Stimulated activated naive CD8-positive, alpha-beta T cell treated with anti-CD3 and anti-CD28 coated beads, Interleukin-15, Interleukin-2, amounts not matched to agents 100 ng/mL and 50 ng/mL, for 24 hours (primary cell): ENCODE measurements around the gene POU2F3.

ENCODE experiments used
- H3K27ac Mint-ChIP-seq: one replicate; pipeline ENCODE4 v1.8.0; 2021; ENCODE audit warnings: mild to moderate bottlenecking, mixed read lengths
- H3K27me3 Mint-ChIP-seq: one replicate; pipeline ENCODE4 v1.8.0; 2021; ENCODE audit warnings: mixed read lengths
- H3K36me3 Mint-ChIP-seq: one replicate; pipeline ENCODE4 v1.8.0; 2021; ENCODE audit warnings: low read depth, mixed read lengths
- H3K4me1 Mint-ChIP-seq: one replicate; pipeline ENCODE4 v1.8.0; 2021; ENCODE audit warnings: low read depth, mixed read lengths
- H3K4me3 Mint-ChIP-seq: one replicate; pipeline ENCODE4 v1.8.0; 2021; ENCODE audit warnings: mild to moderate bottlenecking, mixed read lengths
- H3K9me3 Mint-ChIP-seq: one replicate; pipeline ENCODE4 v1.8.0; 2021; ENCODE audit warnings: mixed read lengths

The POU2F3 gene

GRCh38 chr11:120293038-120293800 is 53.3 kb downstream of the POU2F3 start:
- H3K36me3 Mint-ChIP-seq: no peaks in the 10 kb centered on the region
- H3K4me1 Mint-ChIP-seq: no peaks in the 10 kb centered on the region
- H3K9me3 Mint-ChIP-seq: no peaks in the 10 kb centered on the region
- H3K27ac Mint-ChIP-seq: no peak overlapping the region
- H3K4me3 Mint-ChIP-seq: no peak overlapping the region
- peaks cover 70% of the 10 kb centered on the region for H3K27me3 Mint-ChIP-seq

GRCh38 chr11:120294096-120294495 is 54.2 kb downstream of the POU2F3 start:
- Mint-ChIP-seq H3K27me3 (peaks cover 66% of the 10 kb centered on the region), H3K4me1 (no peaks in the 10 kb centered on the region), H3K4me3 (no peak overlapping the region), H3K36me3 (no peaks in the 10 kb centered on the region), H3K9me3 (no peaks in the 10 kb centered on the region), H3K27ac (no peak overlapping the region)

GRCh38 chr11:120295099-120295498 is 55.2 kb downstream of the POU2F3 start:
- Mint-ChIP-seq H3K4me3 (no peak overlapping the region), H3K4me1 (no peaks in the 10 kb centered on the region), H3K27ac (no peak overlapping the region), H3K27me3 (peaks cover 61% of the 10 kb centered on the region), H3K36me3 (no peaks in the 10 kb centered on the region), H3K9me3 (no peaks in the 10 kb centered on the region)

DNA sequence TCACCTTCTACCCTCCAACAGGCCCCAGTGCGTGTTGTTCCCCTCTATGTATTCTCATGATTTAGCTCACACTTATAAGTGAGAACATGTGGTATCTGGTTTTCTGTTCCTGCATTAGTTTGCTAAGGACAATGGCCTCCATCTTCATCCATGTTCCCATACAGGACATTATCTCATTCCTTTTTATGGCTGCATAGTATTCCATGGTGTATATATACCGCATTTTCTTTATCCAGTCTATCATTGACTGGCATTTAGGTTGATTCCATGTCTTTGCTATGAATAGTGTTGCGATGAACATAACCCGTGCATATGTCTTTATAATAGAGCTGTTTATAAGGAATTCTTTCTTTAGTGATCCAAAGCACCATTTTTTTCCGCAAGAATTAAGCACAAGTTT is 56.6 kb downstream of the POU2F3 start:
- Mint-ChIP-seq H3K36me3 (no peaks in the 10 kb centered on the region), H3K4me3 (no peak overlapping the region), H3K27me3 (peaks cover 59% of the 10 kb centered on the region), H3K4me1 (no peaks in the 10 kb centered on the region), H3K27ac (no peak overlapping the region), H3K9me3 (no peaks in the 10 kb centered on the region)

DNA sequence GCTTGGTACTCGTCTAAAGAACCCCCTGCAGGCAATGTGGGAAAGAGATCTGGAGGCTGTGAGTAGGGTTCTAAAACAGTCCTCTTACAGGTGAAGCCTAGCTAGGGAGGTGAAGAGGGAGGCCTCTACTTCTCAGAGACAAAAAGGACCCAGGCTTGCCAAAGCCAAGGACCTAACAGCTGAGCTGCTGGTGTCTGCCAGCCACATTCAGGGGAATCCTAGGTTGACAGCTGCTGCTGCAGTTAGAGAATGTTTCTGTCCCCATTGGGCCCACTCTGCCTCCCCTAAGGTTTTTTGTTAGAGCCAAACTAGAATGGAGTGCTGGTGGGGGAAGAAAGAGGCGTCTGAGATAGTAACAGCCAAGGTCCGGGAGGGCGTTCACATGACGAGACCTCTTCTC is 58.5 kb downstream of the POU2F3 start:
- H3K4me3 Mint-ChIP-seq: no peak overlapping the region
- no peaks in the 10 kb centered on the region for H3K9me3 Mint-ChIP-seq
- no peaks in the 10 kb centered on the region for H3K36me3 Mint-ChIP-seq
- no peaks in the 10 kb centered on the region for H3K4me1 Mint-ChIP-seq
- no peak overlapping the region for H3K27ac Mint-ChIP-seq
- peaks cover 52% of the 10 kb centered on the region for H3K27me3 Mint-ChIP-seq

- no peak overlapping the region for H3K4me3 Mint-ChIP-seq
- H3K27ac Mint-ChIP-seq: no peak overlapping the region
- H3K27me3 Mint-ChIP-seq: peaks cover 32% of the 10 kb centered on the region
- H3K36me3 Mint-ChIP-seq: no peaks in the 10 kb centered on the region
- H3K9me3 Mint-ChIP-seq: no peaks in the 10 kb centered on the region
- H3K4me1 Mint-ChIP-seq: no peaks in the 10 kb centered on the region
Measured at GRCh38 chr11:120302001-120302805, 62.3 kb downstream of the POU2F3 start.

DNA sequence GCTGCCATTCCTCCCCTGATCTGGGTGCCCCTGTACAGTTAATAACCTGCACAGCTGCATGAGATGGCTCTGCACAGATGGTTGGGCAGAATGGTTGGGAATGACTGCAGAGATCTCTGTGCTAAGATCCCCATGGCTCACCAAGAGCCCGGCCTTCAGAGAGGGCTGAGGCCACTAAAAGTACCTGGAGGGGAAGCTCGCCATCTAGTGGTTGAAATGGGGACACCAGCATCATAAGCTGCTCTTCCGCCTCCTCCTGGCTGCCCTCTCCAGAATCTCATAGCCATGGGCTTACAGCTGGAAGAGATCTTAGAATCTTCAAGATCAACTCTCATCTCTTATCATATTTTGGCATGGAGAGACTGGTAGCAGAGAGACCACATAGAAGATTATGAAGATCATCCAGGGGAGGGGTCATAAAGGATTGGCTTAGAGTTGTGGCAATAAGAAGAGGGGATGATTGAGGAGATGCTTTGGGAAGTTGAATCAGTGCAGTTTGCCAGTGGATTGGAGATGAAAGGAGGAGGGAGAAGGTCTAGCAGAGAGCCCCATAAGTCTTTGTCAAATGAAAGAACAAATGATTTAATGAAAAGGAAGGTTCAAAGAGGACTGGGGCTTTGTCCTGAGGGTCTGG is 63.2 kb downstream of the POU2F3 start:
- peaks cover 25% of the 10 kb centered on the region for H3K27me3 Mint-ChIP-seq
- no peaks in the 10 kb centered on the region for H3K36me3 Mint-ChIP-seq
- H3K4me1 Mint-ChIP-seq: no peaks in the 10 kb centered on the region
- no peak overlapping the region for H3K4me3 Mint-ChIP-seq
- H3K27ac Mint-ChIP-seq: no peak overlapping the region
- no peaks in the 10 kb centered on the region for H3K9me3 Mint-ChIP-seq

DNA sequence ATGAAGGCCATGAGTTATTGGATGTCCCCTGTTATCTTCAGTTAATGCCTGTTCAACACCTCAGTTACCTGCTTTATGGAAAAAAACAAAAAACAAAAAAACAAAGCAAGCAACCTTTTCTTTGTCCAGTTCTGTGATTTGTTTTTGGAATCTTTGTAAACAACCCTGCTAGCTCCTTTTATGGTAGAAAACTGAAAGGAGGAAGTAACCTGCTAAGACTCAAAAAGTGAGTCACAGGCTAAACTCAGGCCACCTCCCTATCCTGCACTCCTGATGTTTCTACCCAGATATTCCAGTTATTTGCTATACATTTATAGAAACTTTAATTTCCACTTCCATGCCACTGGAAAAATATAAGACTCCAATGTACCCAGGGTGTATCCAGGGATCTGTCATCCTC is 64.6 kb downstream of the POU2F3 start:
- Mint-ChIP-seq H3K4me3 (no peak overlapping the region), H3K27ac (no peak overlapping the region), H3K27me3 (peaks cover 20% of the 10 kb centered on the region), H3K36me3 (no peaks in the 10 kb centered on the region), H3K4me1 (no peaks in the 10 kb centered on the region), H3K9me3 (no peaks in the 10 kb centered on the region)

DNA sequence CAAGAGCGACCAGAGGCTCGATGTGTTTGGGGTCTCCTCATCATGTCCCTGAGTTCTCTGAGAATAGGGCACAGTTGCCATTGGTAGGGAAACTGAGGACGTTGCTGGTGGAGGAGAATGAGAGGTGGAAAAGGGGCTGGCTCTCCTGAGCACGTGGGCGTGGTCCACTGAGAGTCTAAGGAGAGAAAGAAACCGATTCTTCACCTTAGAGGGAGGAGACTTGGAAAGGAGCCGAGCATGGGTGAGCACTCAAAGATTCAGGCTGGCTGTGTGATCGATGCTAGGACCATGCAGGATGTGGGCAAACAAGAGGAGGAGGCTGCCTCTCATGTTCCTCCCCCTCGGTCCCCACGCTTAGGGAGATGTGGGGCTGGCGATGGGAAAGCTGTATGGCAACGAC is 65.3 kb downstream of the POU2F3 start:
- peaks cover 16% of the 10 kb centered on the region for H3K27me3 Mint-ChIP-seq

DNA sequence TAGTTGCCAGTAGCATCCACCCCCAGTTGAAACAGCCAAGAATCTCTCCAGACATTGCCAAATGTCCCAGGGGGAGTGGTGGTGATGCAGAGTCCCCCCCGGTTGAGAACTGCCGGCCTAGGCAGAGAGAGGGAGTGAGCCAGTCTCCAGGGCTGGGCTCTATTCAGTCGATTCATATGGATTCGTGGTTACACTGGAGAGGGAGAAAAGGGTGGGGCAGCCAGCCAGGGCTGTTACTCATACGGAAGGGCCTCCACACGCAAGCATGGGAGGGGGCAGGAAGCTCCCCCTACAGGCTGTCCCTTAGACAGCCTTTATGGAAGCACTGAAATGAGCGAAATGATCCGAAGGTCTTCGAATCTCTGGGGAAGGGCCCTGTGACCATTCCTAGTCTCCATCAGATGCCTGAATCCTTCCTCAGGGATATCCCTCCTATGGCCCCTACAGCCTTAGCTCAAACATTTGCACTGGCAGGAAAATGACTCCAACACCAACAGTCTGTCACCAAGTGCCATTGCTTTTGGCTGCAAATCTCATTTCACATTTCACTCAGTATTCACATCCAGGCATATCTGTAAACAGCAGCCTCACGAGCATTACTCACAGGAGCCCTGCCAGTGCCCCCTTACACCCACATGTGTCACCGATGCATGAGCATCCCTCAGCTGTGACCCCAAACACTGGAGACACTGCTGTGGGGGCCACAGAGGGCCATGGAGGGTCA is 66.7 kb downstream of the POU2F3 start:
- H3K27me3 Mint-ChIP-seq: peaks cover 10% of the 10 kb centered on the region
- H3K4me3 Mint-ChIP-seq: no peak overlapping the region
- no peak overlapping the region for H3K27ac Mint-ChIP-seq
- H3K36me3 Mint-ChIP-seq: no peaks in the 10 kb centered on the region
- H3K4me1 Mint-ChIP-seq: no peaks in the 10 kb centered on the region
- no peaks in the 10 kb centered on the region for H3K9me3 Mint-ChIP-seq

More for the DNA sequence above, 65.3 kb downstream of the POU2F3 start:
- no peak overlapping the region for H3K27ac Mint-ChIP-seq
- no peaks in the 10 kb centered on the region for H3K36me3 Mint-ChIP-seq
- H3K4me1 Mint-ChIP-seq: no peaks in the 10 kb centered on the region
- no peak overlapping the region for H3K4me3 Mint-ChIP-seq
- no peaks in the 10 kb centered on the region for H3K9me3 Mint-ChIP-seq

GRCh38 chr11:120307476-120307875 is 67.5 kb downstream of the POU2F3 start:
- Mint-ChIP-seq H3K4me1 (no peaks in the 10 kb centered on the region), H3K36me3 (no peaks in the 10 kb centered on the region), H3K9me3 (no peaks in the 10 kb centered on the region), H3K27me3 (peaks cover 14% of the 10 kb centered on the region), H3K4me3 (no peak overlapping the region), H3K27ac (no peak overlapping the region)

- Mint-ChIP-seq H3K4me1 (no peaks in the 10 kb centered on the region), H3K27me3 (peaks cover 18% of the 10 kb centered on the region), H3K36me3 (no peaks in the 10 kb centered on the region), H3K4me3 (no peak overlapping the region), H3K27ac (no peak overlapping the region), H3K9me3 (no peaks in the 10 kb centered on the region)
Measured at GRCh38 chr11:120308081-120308480, 68.1 kb downstream of the POU2F3 start.

DNA sequence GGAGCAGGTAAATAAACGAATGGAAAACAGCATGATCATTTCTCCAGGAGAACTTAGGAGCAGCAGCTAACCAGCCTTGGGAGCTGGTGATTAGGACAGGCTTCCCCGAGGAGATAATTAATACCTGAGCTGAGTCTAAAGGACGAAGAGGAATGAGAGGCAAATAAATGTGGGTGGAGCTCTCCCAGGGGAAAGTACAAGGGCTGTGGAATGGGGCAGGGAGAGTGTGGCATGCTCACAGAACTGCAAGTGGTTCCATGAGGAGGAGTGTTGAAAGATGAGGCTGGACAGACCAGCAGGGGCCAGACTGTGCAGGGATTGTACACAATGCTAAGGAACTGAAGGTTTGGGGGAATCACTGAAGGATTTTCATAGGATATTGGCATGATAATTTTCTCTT is 70.9 kb downstream of the POU2F3 start:
- no peaks in the 10 kb centered on the region for H3K36me3 Mint-ChIP-seq
- no peak overlapping the region for H3K27ac Mint-ChIP-seq
- peaks cover 8% of the 10 kb centered on the region for H3K27me3 Mint-ChIP-seq
- no peaks in the 10 kb centered on the region for H3K4me1 Mint-ChIP-seq
- H3K4me3 Mint-ChIP-seq: no peak overlapping the region
- H3K9me3 Mint-ChIP-seq: no peaks in the 10 kb centered on the region

DNA sequence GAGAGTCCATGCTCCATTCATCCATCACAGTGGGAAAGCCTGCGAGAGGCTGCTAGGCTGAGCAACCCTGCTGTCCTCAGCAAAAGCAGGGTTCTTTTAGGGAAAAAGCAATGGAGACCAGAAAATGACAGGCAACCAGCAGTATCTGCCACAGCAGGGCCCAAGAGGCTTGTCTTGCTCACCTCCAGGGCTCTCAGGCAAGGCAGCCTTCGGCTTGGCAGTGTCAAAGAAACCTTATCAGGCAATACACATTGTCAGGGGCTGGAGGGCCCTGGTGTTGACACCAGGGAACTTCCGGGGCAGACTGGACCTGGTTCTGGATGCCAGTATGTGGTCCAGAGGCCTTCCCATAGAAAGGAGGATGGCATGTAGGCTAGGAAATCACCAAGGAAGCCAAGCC is 74.9 kb downstream of the POU2F3 start:
- H3K27me3 Mint-ChIP-seq: peaks cover 25% of the 10 kb centered on the region
- H3K9me3 Mint-ChIP-seq: no peaks in the 10 kb centered on the region
- H3K36me3 Mint-ChIP-seq: no peaks in the 10 kb centered on the region
- no peak overlapping the region for H3K27ac Mint-ChIP-seq
- H3K4me1 Mint-ChIP-seq: no peaks in the 10 kb centered on the region
- H3K4me3 Mint-ChIP-seq: no peak overlapping the region
